Epithelial cell of esophagus (primary cell): Measurements from ENCODE around the gene ZCCHC24.
A peak's percentile ranks its signal among the peaks of the same experiment; 100 is the strongest.

Source experiments
- DNase-seq: peaks from one replicate; pipeline ENCODE4 v3.0.0; 2010; ENCODE audit warnings: low read depth
- H3K4me3 ChIP-seq: 2 replicates; pipeline ENCODE4 v1.5.1; 2011; ENCODE audit warnings: mild to moderate bottlenecking, low read length, control low read depth
- CTCF ChIP-seq: IDR thresholded peaks from 2 replicates; pipeline ENCODE4 v1.5.1; 2011; ENCODE audit warnings: low read depth, mild to moderate bottlenecking, low read length, control low read depth, inconsistent platforms; ENCODE audit not compliant: insufficient read depth; ENCODE audit errors: missing control alignments

Gene ZCCHC24

GRCh38 chr10:79472951-79473350 lies 27.5 kb upstream of the ZCCHC24 start:
- DNase-seq: peak; percentile 15
- no peak overlapping the region for H3K4me3 ChIP-seq
- TF ChIP-seq CTCF: no peak

- H3K4me3 ChIP-seq: no peak overlapping the region
- no peak for DNase-seq
- TF ChIP-seq CTCF: no peak
Measured at GRCh38 chr10:79472449-79472848, 27.0 kb upstream of the ZCCHC24 start.

- no peak overlapping the region for H3K4me3 ChIP-seq
- no peak for TF ChIP-seq CTCF
- no peak for DNase-seq
Measured at GRCh38 chr10:79471776-79472175, 26.4 kb upstream of the ZCCHC24 start.

GRCh38 chr10:79470096-79470495 lies 24.7 kb upstream of the ZCCHC24 start:
- no peak for DNase-seq
- H3K4me3 ChIP-seq: no peak overlapping the region
- no peak for TF ChIP-seq CTCF

GRCh38 chr10:79468841-79469585 lies 23.6 kb upstream of the ZCCHC24 start:
- DNase-seq: no peak
- H3K4me3 ChIP-seq: no peak overlapping the region
- no peak for TF ChIP-seq CTCF

GRCh38 chr10:79468015-79468560 lies 22.7 kb upstream of the ZCCHC24 start:
- no peak for DNase-seq
- H3K4me3 ChIP-seq: no peak overlapping the region
- no peak for TF ChIP-seq CTCF

GRCh38 chr10:79465341-79465740 lies 19.9 kb upstream of the ZCCHC24 start:
- no peak for DNase-seq
- no peak for TF ChIP-seq CTCF
- no peak overlapping the region for H3K4me3 ChIP-seq
